CD4-positive, alpha-beta T cell treated with Interleukin-4 for 1 hour (primary cell): Measurements from ENCODE around the gene SRP72.
"Not testable (repeated sequence)": the region's sequence is repeated elsewhere in the genome, so short reads cannot be mapped to it uniquely, and the experiment has no call there.

Source experiments
- DNase-seq, 2 donors: peaks; one replicate each; pipeline ENCODE4 v3.0.0-alpha.2; 2020 to 2022

SRP72 gene

DNA sequence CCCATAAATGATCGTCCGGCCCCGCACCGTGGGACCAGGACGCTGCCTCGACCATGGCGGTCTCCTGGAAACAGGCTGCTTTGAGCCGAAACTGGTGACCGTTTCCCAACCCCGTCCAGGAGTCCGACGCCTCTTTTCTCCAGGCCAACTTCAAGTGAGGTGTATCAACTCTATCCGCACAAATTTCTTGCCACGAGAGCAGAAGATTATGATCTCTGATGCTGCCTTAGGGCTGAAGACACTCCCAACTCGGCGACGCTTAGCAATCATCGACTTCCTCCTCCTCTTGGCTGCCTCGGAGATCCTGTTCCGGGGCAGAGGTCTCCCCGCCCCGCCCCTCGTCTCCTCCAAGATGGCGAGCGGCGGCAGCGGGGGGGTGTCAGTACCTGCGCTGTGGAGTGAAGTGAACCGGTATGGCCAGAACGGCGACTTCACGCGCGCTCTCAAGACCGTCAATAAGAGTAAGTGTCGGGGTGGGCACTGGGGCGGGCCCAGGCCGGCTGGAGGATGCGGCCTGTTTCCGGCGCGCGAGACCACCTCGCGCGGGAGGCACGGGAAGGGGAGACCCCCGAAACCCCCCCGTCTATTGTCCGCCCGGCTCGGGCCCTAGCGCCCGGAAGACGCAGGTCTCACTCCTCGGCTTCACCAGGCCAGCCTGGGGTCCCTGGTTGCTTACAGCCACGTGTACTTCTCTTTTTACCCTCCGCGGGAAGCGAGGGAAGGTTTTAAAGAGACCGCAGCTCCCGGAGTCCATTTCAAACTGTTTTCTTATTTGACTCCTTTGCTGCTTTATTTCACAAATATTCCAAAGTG, at the start of gene SRP72:
Gene SRP72, plus strand, starts transcription at position 334 of the 813 bp plus-strand sequence. Its CDS starts 19 bp downstream, at position 353.
- peak; percentile 91 to 92 for DNase-seq

DNA sequence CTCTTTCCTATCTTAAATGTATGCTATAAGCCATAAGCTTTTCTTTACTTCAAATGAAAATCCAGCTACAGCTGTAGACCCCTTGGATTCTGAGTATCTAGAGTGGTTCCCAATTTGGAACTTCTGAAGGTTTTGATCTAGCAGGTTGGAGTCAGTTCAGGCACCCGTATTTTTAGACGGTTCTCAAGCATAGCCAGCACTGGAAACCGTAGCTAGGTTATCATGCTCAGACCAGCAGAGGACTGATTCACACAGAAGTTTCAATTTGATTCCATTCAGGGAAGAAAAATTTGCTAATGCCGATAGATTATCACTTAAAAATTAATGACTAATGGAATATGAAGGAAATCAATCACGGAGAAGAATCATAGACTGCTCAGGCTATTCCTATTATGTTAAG, 43.2 kb upstream of the SRP72 start:
- no peak for DNase-seq

- peak; percentile 15 to 62 for DNase-seq
These were observed 42.5 kb upstream of the SRP72 start for GRCh38 chr4:56424697-56425514.

DNA sequence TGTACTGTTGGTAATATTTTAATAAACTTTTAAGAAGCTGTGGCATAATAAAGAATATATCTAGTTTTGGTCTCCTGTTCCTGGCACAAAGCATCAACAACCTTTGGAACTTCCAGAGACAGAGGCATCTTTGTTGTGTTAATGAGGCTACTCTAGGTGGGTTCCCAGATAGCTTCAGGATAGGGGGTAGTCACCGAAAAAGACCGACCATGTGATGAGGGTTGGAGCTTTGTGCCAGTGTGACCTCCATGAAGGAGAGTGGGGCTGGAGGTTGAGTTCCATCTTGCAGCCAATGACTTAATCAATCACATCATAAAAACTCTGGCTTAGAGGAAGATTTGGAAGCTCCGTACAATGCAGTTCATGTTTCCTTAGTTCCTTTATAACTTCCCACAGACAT, 41.9 kb upstream of the SRP72 start:
- no peak for DNase-seq

- DNase-seq: no peak
These were observed 41.1 kb upstream of the SRP72 start for GRCh38 chr4:56426273-56426672.

- no peak for DNase-seq
These were observed 40.2 kb upstream of the SRP72 start for GRCh38 chr4:56427179-56427578.

DNA sequence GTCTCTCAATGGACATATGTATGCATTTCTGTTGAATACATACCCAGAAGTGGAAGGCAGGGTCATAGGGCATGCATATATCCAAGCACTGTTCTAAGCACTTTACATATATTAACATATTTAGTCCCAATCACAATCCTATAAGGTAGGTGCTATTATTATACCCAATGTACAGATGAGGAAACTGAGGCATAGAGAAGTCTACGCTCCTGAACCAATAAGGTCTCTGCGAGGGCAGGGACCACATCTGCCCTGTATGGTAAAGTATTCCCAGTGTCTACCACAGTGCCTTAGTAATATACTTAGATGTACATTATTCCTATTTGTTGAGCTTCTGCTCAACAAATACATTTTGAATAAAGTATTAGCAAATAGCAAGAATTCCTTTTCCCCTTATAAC, 37.2 kb upstream of the SRP72 start:
- no peak for DNase-seq

DNA sequence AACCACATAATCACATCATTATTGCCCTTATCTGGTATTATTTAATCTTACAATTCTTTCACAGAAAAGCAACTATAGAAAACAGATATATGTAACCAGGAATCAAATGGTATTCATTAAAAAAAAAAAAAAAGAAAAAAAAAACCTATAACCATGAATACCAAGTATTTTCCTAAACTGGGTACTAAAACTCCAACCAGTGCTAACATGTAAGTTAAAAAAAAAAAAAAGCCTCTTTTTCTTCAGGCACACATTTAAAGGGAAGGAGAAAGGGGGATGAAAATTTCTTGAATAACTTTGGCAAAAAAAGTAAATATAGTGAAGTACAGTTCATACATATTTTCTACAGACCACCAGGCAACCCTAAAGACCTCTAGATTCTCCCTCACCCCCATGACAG, 34.1 kb upstream of the SRP72 start:
- no peak for DNase-seq

DNA sequence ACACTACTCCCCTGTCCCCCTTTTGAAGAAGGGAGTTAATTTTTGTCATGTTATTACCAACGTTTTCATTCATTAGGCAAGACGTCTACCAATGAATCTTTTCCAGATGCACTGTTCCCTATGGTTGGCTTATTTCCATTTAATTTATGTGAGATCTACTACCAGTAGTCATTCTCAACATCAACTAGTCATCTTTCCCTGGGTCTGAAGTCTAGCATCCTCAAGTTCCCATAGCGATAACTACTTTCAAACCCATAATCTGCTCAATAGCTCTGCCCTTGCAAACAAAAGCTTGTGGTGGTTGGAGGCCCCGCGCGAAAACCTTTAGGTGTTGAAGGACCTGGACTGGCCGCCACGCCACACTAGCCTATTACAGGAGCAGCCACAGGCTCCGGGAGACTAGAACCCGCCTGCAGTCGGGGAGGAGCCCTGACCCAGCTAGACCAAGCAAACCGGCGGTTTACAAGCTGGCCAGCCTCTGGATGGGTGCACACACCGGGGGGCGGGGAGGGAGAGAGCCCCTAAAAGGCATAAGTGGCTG, 32.7 kb upstream of the SRP72 start:
- DNase-seq: peak in 1 of 2 donors; percentile 18

- DNase-seq: peak; percentile 97 to 98
These were observed 32.1 kb upstream of the SRP72 start, which contains the start of gene PPAT for GRCh38 chr4:56435140-56435926. PPAT (minus strand) TSS chr4:56435615; CDS start chr4:56435477, 138 bp downstream.

GRCh38 chr4:56438766-56439165, 28.7 kb upstream of the SRP72 start:
- DNase-seq: no peak

- no peak for DNase-seq
These were observed 26.4 kb upstream of the SRP72 start for GRCh38 chr4:56440983-56441382.

DNA sequence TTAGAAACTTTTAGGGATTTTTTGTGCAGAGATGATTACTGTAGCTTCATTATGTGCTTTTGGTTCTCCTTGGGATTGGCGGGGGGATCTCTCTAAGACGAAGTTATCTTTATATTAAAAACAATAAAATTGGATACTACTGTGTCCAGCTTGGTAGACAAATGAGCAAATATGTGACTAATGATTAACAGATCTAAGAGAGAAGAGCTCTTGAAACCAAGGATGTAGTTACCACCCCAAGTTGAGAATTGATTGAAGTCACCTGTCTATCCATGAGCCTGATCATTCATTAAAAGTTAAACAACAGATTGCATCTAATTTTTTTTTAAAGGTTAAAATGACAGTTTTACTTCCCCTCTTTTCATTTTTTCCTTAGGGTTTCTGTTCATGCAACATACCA, 22.7 kb upstream of the SRP72 start:
- DNase-seq: no peak

- DNase-seq: no peak
These were observed 21.7 kb upstream of the SRP72 start for GRCh38 chr4:56445699-56446098.

DNA sequence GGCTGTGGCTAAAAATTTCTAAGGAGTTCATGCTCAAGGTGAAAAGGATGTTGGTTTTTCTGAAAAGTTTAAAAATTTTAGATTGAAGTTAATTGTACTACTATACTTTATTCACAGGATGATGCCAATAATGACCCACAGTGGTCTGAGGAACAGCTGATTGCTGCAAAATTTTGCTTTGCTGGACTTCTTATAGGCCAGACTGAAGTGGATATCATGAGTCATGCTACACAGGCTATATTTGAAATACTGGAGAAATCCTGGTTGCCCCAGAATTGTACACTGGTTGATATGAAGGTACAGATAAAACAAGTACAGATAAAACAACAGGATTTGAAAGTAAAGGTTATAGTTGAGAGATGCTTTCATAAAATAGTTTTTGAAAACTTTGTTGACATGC, 19.1 kb upstream of the SRP72 start:
- DNase-seq: no peak

- DNase-seq: not testable (repeated sequence)
These were observed 17.9 kb upstream of the SRP72 start for GRCh38 chr4:56449475-56449874.

- no peak for DNase-seq
These were observed 17.1 kb upstream of the SRP72 start for GRCh38 chr4:56450342-56450741.

- DNase-seq: no peak
These were observed 7.3 kb upstream of the SRP72 start for GRCh38 chr4:56460085-56460484.

DNA sequence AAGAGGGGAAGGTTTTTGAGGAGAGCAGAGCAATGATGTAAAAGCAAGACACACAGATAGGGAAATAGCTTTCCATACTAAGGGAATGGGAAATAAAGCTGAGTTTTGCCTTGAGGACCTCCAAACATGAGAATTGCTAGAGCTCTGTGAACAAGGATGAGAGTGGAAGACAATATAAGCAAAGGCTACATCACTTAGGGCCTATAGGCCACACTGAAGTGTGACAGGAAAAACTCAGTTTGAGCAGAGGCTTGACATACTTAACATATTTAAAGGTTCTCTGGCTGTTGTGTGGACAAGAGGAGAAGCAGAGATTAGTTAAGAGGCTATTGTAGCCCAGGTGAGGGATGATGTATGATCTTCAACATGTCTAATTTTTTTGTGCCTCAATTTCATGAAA, 5.3 kb upstream of the SRP72 start:
- no peak for DNase-seq

DNA sequence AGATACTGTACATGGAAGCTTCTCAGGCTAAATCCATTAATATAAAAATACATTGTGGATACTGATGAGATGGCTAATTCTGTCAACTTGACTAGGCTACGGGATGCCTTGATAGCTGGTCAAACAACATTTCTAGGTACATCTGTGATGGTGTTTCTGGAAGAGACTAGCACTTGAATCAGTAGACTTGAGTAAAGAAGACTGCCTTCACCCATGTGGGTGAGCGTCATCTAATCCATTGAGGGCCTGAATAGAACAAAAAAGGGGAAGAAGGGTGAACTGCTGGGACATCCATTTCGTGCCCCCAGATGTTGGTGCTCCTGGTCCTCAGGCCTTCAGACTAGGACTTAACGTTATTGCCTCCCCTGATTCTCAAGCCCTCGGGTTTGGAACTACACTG, 3.7 kb upstream of the SRP72 start:
- DNase-seq: no peak

GRCh38 chr4:56464581-56464980, 2.8 kb upstream of the SRP72 start:
- no peak for DNase-seq

DNA sequence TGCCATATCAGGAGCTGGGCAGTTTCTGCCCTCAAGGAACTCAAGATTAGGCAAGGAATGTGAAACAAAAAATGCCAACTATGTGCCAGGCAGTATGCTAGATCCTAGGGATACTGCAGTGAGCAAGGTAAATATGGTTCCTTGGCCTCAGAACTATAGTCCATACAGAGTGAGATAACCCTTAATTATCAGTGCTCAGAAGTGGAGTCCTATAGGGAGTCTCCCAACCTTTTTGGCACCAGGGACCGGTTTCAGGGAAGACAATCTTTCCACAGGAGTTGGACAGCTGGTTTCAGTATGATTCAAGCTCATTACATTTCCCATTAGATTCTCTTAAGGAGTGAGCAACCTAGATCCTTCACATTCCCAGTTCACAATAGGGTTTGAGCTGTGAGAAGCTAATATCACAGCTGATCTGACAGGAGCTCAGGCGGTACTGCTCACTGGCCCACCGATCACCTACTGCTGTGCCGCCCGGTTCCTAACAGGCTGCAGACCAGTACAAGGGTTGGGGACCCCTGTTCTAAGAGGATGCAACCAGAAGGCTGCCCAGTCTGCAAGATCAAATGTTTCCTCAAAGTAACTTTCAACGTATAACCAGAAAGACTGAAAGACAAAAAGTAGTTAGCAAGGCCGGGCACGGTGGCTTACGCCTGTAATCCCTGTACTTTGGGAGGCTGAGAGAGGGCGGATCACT, 1.7 kb upstream of the SRP72 start:
- no peak for DNase-seq
